ENCODE data around the gene LACTBL1. TPM values are rescaled to one million over a fixed set of nuclear protein-coding genes. Genes with fewer than 3 reads are reported as not detected.

Gene LACTBL1
- total RNA-seq, 1 donor from 2014 or later = not detected

GRCh38 chr1:22906968-22907367, 65.7 kb downstream of the LACTBL1 start:
- Mint-ChIP-seq H3K27ac (ENCODE audit: unreplicated experiment) (no peak overlapping the region), H3K4me1 (ENCODE audit: unreplicated experiment) (no peaks in the 10 kb centered on the region), H3K36me3 (ENCODE audit: low read depth, unreplicated experiment) (peaks cover 4% of the 10 kb centered on the region), H3K27me3 (ENCODE audit: unreplicated experiment) (peaks cover 3% of the 10 kb centered on the region), H3K4me3 (ENCODE audit: unreplicated experiment) (peak overlapping the region; percentile 16), H3K9me3 (ENCODE audit: unreplicated experiment) (no peaks in the 10 kb centered on the region)
- no peak for DNase-seq (ENCODE audit: low spot score)
- no peak for TF ChIP-seq CTCF (IDR thresholded peaks at IDR 0.05; ENCODE audit: unreplicated experiment)

DNA sequence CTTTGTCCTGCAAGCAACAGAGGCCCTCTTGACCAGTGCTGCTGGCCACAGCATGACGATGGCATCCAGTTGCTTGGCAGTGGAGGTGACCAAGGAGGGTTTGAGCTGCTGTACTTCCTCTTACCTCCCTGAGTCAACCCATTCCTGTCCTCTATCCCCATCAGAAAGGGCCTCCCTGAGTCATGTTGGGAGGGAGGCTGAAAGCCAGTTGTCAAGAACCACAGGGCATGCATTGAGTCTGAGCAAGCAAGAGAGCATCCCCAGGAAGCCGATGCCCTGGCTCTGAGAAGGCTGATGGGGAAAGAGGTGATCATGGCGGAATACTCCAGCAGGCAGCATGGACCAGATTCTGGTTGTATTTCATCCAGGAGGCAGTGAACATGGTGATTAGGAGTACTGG, 69.6 kb downstream of the LACTBL1 start:
- no peaks in the 10 kb centered on the region for H3K4me1 Mint-ChIP-seq (ENCODE audit: unreplicated experiment)
- peaks cover 3% of the 10 kb centered on the region for H3K27me3 Mint-ChIP-seq (ENCODE audit: unreplicated experiment)
- H3K4me3 Mint-ChIP-seq (ENCODE audit: unreplicated experiment) = no peak overlapping the region
- no peaks in the 10 kb centered on the region for H3K9me3 Mint-ChIP-seq (ENCODE audit: unreplicated experiment)
- DNase-seq (ENCODE audit: low spot score) = no peak
- no peak for TF ChIP-seq CTCF (IDR thresholded peaks at IDR 0.05; ENCODE audit: unreplicated experiment)
- H3K36me3 Mint-ChIP-seq (ENCODE audit: low read depth, unreplicated experiment) = peaks cover 4% of the 10 kb centered on the region
- H3K27ac Mint-ChIP-seq (ENCODE audit: unreplicated experiment) = no peak overlapping the region

Other genes starting within 250 kb of the LACTBL1 start
- gene TEX46, start 43.0 kb upstream of the LACTBL1 start, total RNA-seq (ENCODE audit: unreplicated experiment) = not detected
- 105 TPM for gene KDM1A, start 46.6 kb upstream of the LACTBL1 start, total RNA-seq (ENCODE audit: unreplicated experiment)
- 103 TPM for gene LUZP1, start 196.0 kb upstream of the LACTBL1 start, total RNA-seq (ENCODE audit: unreplicated experiment)
- gene HTR1D, start 244.6 kb upstream of the LACTBL1 start, total RNA-seq (ENCODE audit: unreplicated experiment) = 0.54 TPM